DND-41 (cell line): ENCODE results near the gene EPB41.

Experiments used
- CTCF ChIP-seq: IDR thresholded peaks from 2 replicates; pipeline ENCODE4 v1.5.1; 2012; ENCODE audit warnings: borderline replicate concordance, low read length, moderate library complexity, mild to moderate bottlenecking; ENCODE audit not compliant: poor library complexity, severe bottlenecking; ENCODE audit errors: extremely low read depth
- EZH2 ChIP-seq: IDR thresholded peaks from 3 replicates; pipeline ENCODE4 v1.6.1; 2012; ENCODE audit warnings: borderline replicate concordance, low read depth, mild to moderate bottlenecking, moderate library complexity, low read length, inconsistent platforms; ENCODE audit not compliant: severe bottlenecking

- TF ChIP-seq CTCF (no peak), EZH2 (no peak)
Observed at GRCh38 chr1:29167904-29168303, 253.5 kb downstream of the EPB41 start.
